ENCODE results near the gene ERBB4. TPM values are rescaled to one million over a fixed set of nuclear protein-coding genes. Genes with fewer than 3 reads are reported as not detected.

Gene ERBB4
- total RNA-seq, 1 donor from 2014 or later, result 1.7 TPM

DNA sequence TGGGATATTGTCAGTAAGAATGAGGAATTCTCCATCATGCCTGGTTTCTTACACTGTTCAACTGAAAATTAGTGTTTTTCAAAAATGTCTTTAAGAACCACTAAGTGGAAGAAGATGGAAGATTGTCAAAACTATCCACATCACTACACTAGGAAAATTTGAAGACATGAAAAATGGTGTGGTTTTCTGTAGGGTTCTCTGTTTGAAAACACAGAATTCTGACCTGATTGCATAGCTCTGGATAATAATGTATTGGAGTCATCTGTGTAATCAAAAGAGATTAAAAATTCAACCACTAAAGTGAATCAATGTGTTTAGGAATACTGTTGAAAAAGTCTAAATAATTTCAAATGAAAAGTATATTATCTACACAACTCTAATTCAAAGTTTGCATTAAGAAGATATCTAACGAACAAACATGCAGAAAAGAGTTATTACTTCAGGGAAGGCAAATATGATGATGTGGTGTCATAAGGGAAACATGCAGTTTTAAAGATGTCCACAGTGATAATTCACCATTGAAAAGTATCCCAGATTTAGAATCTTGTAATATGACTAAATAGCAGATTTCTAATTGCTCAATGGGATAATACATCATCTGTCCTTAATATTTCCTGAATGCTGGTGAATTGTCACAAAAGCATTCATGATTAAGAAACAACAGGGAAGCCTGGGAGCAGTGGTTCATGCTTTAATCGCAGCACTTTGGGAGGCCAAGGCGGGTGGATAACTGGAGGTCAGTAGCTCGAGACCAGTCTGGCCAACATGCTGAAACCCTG, 116.9 kb downstream of the ERBB4 start:
- DNase-seq (ENCODE audit: low spot score in 2 of 2), result no peak
- H3K36me3 ChIP-seq, result no peaks in the 10 kb centered on the region
- H3K9me3 ChIP-seq, result no peaks in the 10 kb centered on the region
- no peaks in the 10 kb centered on the region for H3K27me3 ChIP-seq
- intact Hi-C loops (cut with DNase I), result no loop called here
- H3K27ac ChIP-seq, result no peak overlapping the region
- TF ChIP-seq, protein P1, sequence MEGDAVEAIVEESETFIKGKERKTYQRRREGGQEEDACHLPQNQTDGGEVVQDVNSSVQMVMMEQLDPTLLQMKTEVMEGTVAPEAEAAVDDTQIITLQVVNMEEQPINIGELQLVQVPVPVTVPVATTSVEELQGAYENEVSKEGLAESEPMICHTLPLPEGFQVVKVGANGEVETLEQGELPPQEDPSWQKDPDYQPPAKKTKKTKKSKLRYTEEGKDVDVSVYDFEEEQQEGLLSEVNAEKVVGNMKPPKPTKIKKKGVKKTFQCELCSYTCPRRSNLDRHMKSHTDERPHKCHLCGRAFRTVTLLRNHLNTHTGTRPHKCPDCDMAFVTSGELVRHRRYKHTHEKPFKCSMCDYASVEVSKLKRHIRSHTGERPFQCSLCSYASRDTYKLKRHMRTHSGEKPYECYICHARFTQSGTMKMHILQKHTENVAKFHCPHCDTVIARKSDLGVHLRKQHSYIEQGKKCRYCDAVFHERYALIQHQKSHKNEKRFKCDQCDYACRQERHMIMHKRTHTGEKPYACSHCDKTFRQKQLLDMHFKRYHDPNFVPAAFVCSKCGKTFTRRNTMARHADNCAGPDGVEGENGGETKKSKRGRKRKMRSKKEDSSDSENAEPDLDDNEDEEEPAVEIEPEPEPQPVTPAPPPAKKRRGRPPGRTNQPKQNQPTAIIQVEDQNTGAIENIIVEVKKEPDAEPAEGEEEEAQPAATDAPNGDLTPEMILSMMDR (IDR thresholded peaks at IDR 0.05), result no peak
- H3K4me3 ChIP-seq, result no peak overlapping the region
- H3K4me1 ChIP-seq, result no peaks in the 10 kb centered on the region

DNA sequence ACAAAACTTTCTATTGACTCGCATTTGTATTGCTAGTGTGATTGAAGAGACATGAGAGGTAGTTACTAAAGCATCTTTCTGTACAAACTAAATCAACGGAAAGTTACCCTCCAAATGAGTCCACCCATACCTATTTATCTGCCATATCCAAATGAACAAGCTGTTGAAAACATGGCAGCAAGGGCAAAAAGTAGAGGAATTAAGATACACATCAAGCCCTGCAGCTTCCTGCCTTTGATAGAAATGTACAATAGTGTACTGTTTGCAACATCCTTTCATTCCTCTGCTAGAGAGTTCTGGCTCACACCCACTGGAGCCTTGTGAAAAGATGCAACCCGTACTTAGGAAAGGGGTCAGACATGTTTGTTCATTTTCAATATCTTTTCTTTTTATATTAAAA, 122.5 kb downstream of the ERBB4 start:
- Histone ChIP-seq H3K9me3 (no peaks in the 10 kb centered on the region), H3K27ac (no peak overlapping the region), H3K27me3 (no peaks in the 10 kb centered on the region), H3K4me3 (no peak overlapping the region), H3K4me1 (no peaks in the 10 kb centered on the region), H3K36me3 (no peaks in the 10 kb centered on the region)
- TF ChIP-seq, protein P1 (IDR thresholded peaks at IDR 0.05), result no peak
- intact Hi-C loops (cut with DNase I), result no loop called here
- no peak for DNase-seq (ENCODE audit: low spot score in 2 of 2)

DNA sequence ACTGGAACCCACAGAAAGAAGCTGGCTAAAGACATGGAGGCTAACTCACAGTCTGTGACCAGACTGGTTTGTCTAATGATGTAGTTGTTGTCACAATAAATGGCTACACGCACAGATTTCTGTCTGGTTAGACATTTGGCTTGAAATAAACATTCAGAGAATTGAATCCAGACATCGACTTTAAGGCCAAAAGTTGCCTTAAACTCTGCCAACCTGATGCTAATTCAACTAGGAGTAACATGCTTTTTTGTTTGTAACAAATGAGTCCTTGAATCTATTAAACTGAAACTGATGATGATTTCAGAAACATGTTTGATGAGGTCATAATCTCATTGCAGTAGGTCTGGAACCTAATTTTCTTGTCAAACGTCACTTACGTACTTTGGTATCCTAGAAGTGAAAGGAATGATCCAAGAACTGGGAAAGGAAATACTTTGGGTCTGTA, 123.8 kb downstream of the ERBB4 start:
- Histone ChIP-seq H3K4me1 (no peaks in the 10 kb centered on the region), H3K36me3 (no peaks in the 10 kb centered on the region), H3K27me3 (no peaks in the 10 kb centered on the region), H3K9me3 (no peaks in the 10 kb centered on the region), H3K4me3 (peak overlapping the region in 1 of 2 donors; percentile 51), H3K27ac (peak overlapping the region; percentile 49 to 70)
- no peak for DNase-seq (ENCODE audit: low spot score in 2 of 2)
- TF ChIP-seq, protein P1 (IDR thresholded peaks at IDR 0.05), result no peak
- intact Hi-C loops (cut with DNase I), result no loop called here

DNA sequence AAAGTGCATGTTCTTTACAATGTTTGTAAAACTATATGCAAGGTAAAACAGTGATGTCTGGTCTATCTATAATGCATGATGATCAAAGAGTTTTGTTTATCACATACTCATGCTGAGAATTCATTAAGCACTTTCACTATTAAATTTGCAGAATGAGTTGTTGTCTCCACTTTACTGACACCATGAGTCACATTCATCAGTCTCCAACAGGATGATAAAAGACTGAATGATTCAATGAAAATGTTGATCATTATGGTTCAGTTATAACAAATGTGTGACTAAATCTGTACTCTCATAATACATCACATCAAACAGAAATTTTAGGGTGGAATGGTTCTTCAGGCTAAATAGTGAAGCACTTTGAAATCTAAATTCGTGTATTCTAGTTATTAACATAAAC, 129.0 kb downstream of the ERBB4 start:
- H3K9me3 ChIP-seq, result no peaks in the 10 kb centered on the region
- H3K27ac ChIP-seq, result no peak overlapping the region
- intact Hi-C loops (cut with DNase I), result no loop called here
- TF ChIP-seq, protein P1 (IDR thresholded peaks at IDR 0.05), result no peak
- H3K4me1 ChIP-seq, result no peaks in the 10 kb centered on the region
- H3K36me3 ChIP-seq, result no peaks in the 10 kb centered on the region
- DNase-seq (ENCODE audit: low spot score in 2 of 2), result no peak
- H3K4me3 ChIP-seq, result no peak overlapping the region
- H3K27me3 ChIP-seq, result no peaks in the 10 kb centered on the region

DNA sequence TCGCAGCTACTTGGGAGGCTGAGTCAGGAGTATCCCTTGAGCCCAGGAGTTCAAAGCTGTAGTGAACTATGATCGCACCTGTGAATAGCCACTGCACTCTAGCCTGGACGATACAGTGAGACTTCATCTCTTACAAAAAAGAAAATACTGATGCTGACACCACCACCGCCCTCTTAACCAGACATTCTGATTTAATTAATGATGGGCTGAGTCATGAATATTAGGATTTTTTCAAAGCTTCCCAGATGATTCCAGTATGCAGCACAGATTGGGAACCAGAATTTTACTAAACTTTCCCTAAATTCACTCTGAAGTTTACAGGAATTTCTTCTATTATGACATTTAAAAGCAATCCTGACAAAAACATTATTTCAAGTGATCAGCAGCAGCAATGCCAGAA, 130.1 kb downstream of the ERBB4 start:
- no peak for DNase-seq (ENCODE audit: low spot score in 2 of 2)
- Histone ChIP-seq H3K4me1 (no peaks in the 10 kb centered on the region), H3K4me3 (no peak overlapping the region), H3K27me3 (no peaks in the 10 kb centered on the region), H3K27ac (no peak overlapping the region), H3K9me3 (no peaks in the 10 kb centered on the region), H3K36me3 (no peaks in the 10 kb centered on the region)
- TF ChIP-seq, protein P1 (IDR thresholded peaks at IDR 0.05), result no peak
- intact Hi-C loops (cut with DNase I), result no loop called here
